WTC11 (cell line): Measurements from ENCODE around the gene DYNC1I1. TPM values are rescaled to one million over a fixed set of nuclear protein-coding genes. Genes with fewer than 3 reads are reported as not detected.

ENCODE experiments used
- ATAC-seq: fragments of 200-7000 bp; cut with Tn5 transposase; 2 replicates; pipeline ENCODE4 v1.10.0; 2021; ENCODE audit warnings: mild to moderate bottlenecking, moderate library complexity
- CTCF ChIA-PET: fragments of 300-600 bp; sonication (Branson Sonifier 250); formaldehyde crosslinking; loops from one replicate; lab custom pipeline; 2021; ENCODE audit warnings: antibody characterized with exemption; lab: Charles Lee
- POLR2A ChIA-PET: fragments of 350-600 bp; sonication (Branson Sonifier 250); formaldehyde crosslinking; loops from one replicate; lab custom pipeline; 2021; ENCODE audit warnings: antibody characterized with exemption; lab: Charles Lee
- DNase-seq: peaks from one replicate; pipeline ENCODE4 v3.0.0; 2021; ENCODE audit warnings: low spot score
- H3K27ac Mint-ChIP-seq: 2 replicates; pipeline ENCODE4 v1.8.0; 2021; ENCODE audit warnings: mixed read lengths
- H3K27me3 Mint-ChIP-seq: 2 replicates; pipeline ENCODE4 v1.8.0; 2021; ENCODE audit warnings: low read depth, mild to moderate bottlenecking, moderate library complexity, mixed read lengths
- H3K36me3 Mint-ChIP-seq: 2 replicates; pipeline ENCODE4 v1.8.0; 2021; ENCODE audit warnings: mixed read lengths
- H3K4me1 Mint-ChIP-seq: 2 replicates; pipeline ENCODE4 v1.8.0; 2022; ENCODE audit warnings: mixed read lengths
- H3K4me3 Mint-ChIP-seq: 2 replicates; pipeline ENCODE4 v1.8.0; 2021; ENCODE audit warnings: mild to moderate bottlenecking, moderate library complexity, mixed read lengths
- H3K9me3 Mint-ChIP-seq: 2 replicates; pipeline ENCODE4 v1.8.0; 2021; ENCODE audit warnings: mixed read lengths
- AFF4 ChIP-seq: sonication (generic); formaldehyde crosslinking; IDR thresholded peaks from 2 replicates; pipeline ENCODE4 v1.8.1; 2023; ENCODE audit warnings: mild to moderate bottlenecking, missing genetic modification reagents, borderline replicate concordance
- AR ChIP-seq: fragments of 250-450 bp; sonication (Bioruptor Pico); IDR thresholded peaks from 2 replicates; pipeline ENCODE4 v1.9.0; 2021; ENCODE audit warnings: mild to moderate bottlenecking
- ATF1 ChIP-seq: sonication (generic); formaldehyde crosslinking; IDR thresholded peaks from 2 replicates; pipeline ENCODE4 v1.8.1; 2023; ENCODE audit warnings: mild to moderate bottlenecking, moderate library complexity, missing genetic modification reagents
- ATF2 ChIP-seq: sonication (generic); formaldehyde crosslinking; IDR thresholded peaks from 2 replicates; pipeline ENCODE4 v1.8.1; 2022; ENCODE audit warnings: low read depth, missing genetic modification reagents, borderline replicate concordance
- CBFB ChIP-seq: sonication (generic); formaldehyde crosslinking; IDR thresholded peaks from 2 replicates; pipeline ENCODE4 v1.8.1; 2022; ENCODE audit warnings: mild to moderate bottlenecking, low read depth, missing genetic modification reagents
- CREM ChIP-seq: sonication (generic); formaldehyde crosslinking; IDR thresholded peaks from 2 replicates; pipeline ENCODE4 v1.8.1; 2022; ENCODE audit warnings: mild to moderate bottlenecking, missing genetic modification reagents, moderate library complexity
- CTCF ChIP-seq: fragments of 200-600 bp; IDR thresholded peaks from 2 replicates; pipeline ENCODE4 v1.8.0; 2022; ENCODE audit warnings: antibody characterized with exemption
- E2F1 ChIP-seq: sonication (generic); formaldehyde crosslinking; IDR thresholded peaks from 2 replicates; pipeline ENCODE4 v1.8.0; 2022; ENCODE audit warnings: mild to moderate bottlenecking, missing genetic modification reagents
- HMGA2 ChIP-seq: fragments of 250-450 bp; sonication (Bioruptor Pico); IDR thresholded peaks from 2 replicates; pipeline ENCODE4 v1.4.0; 2021; ENCODE audit warnings: mild to moderate bottlenecking, moderate library complexity
- JAZF1 ChIP-seq: fragments of 250-450 bp; sonication (Bioruptor Pico); IDR thresholded peaks from 2 replicates; pipeline ENCODE4 v1.9.0; 2021; ENCODE audit warnings: moderate library complexity, mild to moderate bottlenecking, inconsistent platforms
- RELA ChIP-seq: sonication (generic); formaldehyde crosslinking; IDR thresholded peaks from 2 replicates; pipeline ENCODE4 v1.8.1; 2022; ENCODE audit warnings: missing genetic modification reagents, mild to moderate bottlenecking, borderline replicate concordance
- SMAD3 ChIP-seq: sonication (generic); formaldehyde crosslinking; IDR thresholded peaks from 2 replicates; pipeline ENCODE4 v1.8.0; 2022; ENCODE audit warnings: missing genetic modification reagents, mild to moderate bottlenecking, borderline replicate concordance
- SP1 ChIP-seq: sonication (generic); formaldehyde crosslinking; conservative IDR thresholded peaks from 2 replicates; pipeline ENCODE4 v1.8.1; 2022; ENCODE audit warnings: missing genetic modification reagents
- USF2 ChIP-seq: sonication (generic); formaldehyde crosslinking; IDR thresholded peaks from 2 replicates; pipeline ENCODE4 v1.8.1; 2023; ENCODE audit warnings: mild to moderate bottlenecking, missing genetic modification reagents, moderate library complexity
- ZBTB21 ChIP-seq: sonication (generic); formaldehyde crosslinking; IDR thresholded peaks from 2 replicates; pipeline ENCODE4 v1.8.1; 2023; ENCODE audit warnings: mild to moderate bottlenecking, missing genetic modification reagents, borderline replicate concordance
- ZBTB43 ChIP-seq: sonication (generic); formaldehyde crosslinking; IDR thresholded peaks from 2 replicates; pipeline ENCODE4 v1.8.1; 2023; ENCODE audit warnings: mild to moderate bottlenecking, missing genetic modification reagents
- ZNF416 ChIP-seq: fragments of 250-450 bp; sonication (Bioruptor Pico); IDR thresholded peaks from 2 replicates; pipeline ENCODE4 v1.9.0; 2021; ENCODE audit warnings: mild to moderate bottlenecking, inconsistent platforms
- ZNF423 ChIP-seq: fragments of 250-450 bp; sonication (Bioruptor Pico); IDR thresholded peaks from 2 replicates; pipeline ENCODE4 v2.1.2; 2022; ENCODE audit warnings: mild to moderate bottlenecking, moderate library complexity
- total RNA-seq: library from RNA; stranded (reverse); gene quantifications from 3 replicates; pipeline ENCODE4 v1.2.3, GENCODE V29; 2021

Gene DYNC1I1
- total RNA-seq, 1 experiment from 2014 or later, result 2.8 TPM

- TF ChIP-seq ZBTB43 (CRISPR knock-in tag), result no peak
Observed at GRCh38 chr7:95843286-95843685, 70.9 kb downstream of the DYNC1I1 start (continued).

- H3K27ac Mint-ChIP-seq, result no peak overlapping the region
- no peaks in the 10 kb centered on the region for H3K27me3 Mint-ChIP-seq
- no peaks in the 10 kb centered on the region for H3K36me3 Mint-ChIP-seq
- CTCF ChIA-PET, result no interaction called here
- no peak for DNase-seq
- TF ChIP-seq CBFB (CRISPR knock-in tag) (no peak), ZNF416 (no peak), ZNF423 (no peak)
- TF ChIP-seq, all 79 proteins: peak for 0
- Mint-ChIP-seq H3K9me3 (no peaks in the 10 kb centered on the region), H3K4me3 (no peak overlapping the region), H3K4me1 (peaks cover 35% of the 10 kb centered on the region)
- ATAC-seq, result no peak
- POLR2A ChIA-PET, result no interaction called here
Observed at GRCh38 chr7:95845007-95845406, 72.7 kb downstream of the DYNC1I1 start.

- H3K27ac Mint-ChIP-seq, result no peak overlapping the region
- CTCF ChIA-PET, result no interaction called here
- no peaks in the 10 kb centered on the region for H3K36me3 Mint-ChIP-seq
Observed at GRCh38 chr7:95847061-95847460, 74.7 kb downstream of the DYNC1I1 start.

More at GRCh38 chr7:95847061-95847460, 74.7 kb downstream of the DYNC1I1 start:
- Mint-ChIP-seq H3K9me3 (no peaks in the 10 kb centered on the region), H3K27me3 (no peaks in the 10 kb centered on the region), H3K4me1 (peaks cover 18% of the 10 kb centered on the region), H3K4me3 (no peak overlapping the region)
- POLR2A ChIA-PET, result no interaction called here
- ATAC-seq, result no peak
- no peak for DNase-seq
- TF ChIP-seq HMGA2 (CRISPR knock-in tag) (no peak), ATF1 (CRISPR knock-in tag) (no peak), CREM (no peak), JAZF1 (no peak), SP1 (CRISPR knock-in tag) (no peak), USF2 (CRISPR knock-in tag) (no peak), E2F1 (CRISPR knock-in tag) (no peak), CTCF (no peak), ZBTB21 (CRISPR knock-in tag) (no peak), RELA (CRISPR knock-in tag) (no peak), AFF4 (CRISPR knock-in tag) (no peak), ATF2 (CRISPR knock-in tag) (no peak), SMAD3 (CRISPR knock-in tag) (no peak), AR (no peak)
